NCI-H226 (cell line): Measurements from ENCODE around the gene MEGF8.
"Not testable (repeated sequence)": the region's sequence is repeated elsewhere in the genome, so short reads cannot be mapped to it uniquely, and the experiment has no call there.

ENCODE experiments used
- DNase-seq: peaks from one replicate; pipeline ENCODE4 v3.0.0-alpha.2; 2015

Gene MEGF8

DNA sequence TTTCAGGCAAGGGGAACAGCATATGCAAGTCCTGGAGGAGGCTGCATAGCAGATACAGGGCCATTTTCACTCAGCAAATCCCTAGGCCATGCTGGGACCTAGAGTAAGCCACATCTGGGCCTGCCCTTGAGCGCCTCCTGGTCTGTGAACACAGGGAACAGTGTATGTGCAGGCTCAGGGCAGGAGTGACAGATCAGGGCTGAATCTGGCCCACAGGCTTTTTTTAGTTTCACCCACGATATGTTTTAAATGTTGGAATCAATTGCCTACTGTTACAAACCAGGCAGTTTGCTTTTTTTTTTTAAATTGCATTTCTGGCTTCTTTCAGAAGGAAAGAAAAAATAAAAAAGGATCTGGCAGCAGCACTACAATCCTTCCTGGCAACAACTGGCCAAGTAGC, 13.8 kb upstream of the MEGF8 start:
- no peak for DNase-seq

DNA sequence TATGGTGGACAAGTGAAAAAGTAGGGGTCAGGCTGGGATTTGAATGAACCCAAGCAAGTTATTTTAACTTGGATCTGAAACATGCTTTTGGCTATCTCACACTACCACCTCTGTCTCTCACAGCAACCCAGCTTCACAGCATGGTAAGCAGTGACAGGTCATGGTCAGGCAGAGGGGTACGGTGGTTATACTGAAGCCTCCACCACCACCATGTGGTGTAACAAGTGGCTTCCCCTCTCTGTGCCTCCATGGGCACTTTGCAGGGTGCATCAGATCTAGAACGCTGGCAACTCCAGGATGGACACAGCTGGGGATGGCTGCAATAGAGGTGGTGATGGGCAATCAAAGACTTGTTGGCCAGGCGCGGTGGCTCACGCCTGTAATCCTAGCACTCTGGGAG, 13.1 kb upstream of the MEGF8 start:
- DNase-seq, result no peak

DNA sequence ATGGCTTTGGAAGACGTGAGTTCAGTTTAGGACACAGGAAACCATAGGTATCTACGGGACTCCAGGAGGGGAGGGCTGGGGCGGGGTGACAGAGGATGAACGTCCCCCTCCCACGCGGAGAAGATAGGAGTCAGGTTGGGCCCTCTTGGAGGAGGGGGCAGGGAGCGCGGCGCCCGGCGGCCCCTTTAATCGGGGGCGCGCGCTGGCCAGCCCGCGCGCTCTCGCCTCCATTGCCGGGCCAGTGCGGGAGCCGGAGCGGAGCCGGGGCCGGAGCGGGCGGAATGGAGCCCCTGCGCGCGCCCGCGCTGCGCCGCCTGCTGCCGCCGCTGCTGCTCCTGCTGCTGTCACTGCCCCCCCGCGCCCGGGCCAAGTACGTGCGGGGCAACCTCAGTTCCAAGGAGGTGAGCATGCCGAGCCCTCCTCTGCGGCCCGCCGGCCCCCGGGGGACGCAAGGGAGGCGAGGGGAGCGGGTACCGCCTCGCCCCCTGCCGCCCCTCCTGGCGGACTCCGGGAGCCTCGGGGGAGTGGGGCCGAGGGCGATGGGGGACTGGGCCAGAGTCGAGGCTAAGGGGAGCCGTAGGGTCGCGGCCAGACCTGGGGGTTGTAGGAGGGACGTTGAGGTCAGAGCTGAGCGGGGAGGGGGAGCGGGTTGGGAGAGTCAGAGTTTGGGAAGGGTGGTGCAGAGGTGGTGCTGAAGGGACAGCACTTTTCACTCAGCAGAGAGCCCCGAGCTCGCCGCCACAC, 12.2 kb upstream of the MEGF8 start, which contains the start of gene TMEM145:
Gene TMEM145, plus strand, starts transcription at position 214 of the 744 bp plus-strand sequence. Its CDS starts 68 bp downstream, at position 282.
- peak; percentile 33 for DNase-seq

DNA sequence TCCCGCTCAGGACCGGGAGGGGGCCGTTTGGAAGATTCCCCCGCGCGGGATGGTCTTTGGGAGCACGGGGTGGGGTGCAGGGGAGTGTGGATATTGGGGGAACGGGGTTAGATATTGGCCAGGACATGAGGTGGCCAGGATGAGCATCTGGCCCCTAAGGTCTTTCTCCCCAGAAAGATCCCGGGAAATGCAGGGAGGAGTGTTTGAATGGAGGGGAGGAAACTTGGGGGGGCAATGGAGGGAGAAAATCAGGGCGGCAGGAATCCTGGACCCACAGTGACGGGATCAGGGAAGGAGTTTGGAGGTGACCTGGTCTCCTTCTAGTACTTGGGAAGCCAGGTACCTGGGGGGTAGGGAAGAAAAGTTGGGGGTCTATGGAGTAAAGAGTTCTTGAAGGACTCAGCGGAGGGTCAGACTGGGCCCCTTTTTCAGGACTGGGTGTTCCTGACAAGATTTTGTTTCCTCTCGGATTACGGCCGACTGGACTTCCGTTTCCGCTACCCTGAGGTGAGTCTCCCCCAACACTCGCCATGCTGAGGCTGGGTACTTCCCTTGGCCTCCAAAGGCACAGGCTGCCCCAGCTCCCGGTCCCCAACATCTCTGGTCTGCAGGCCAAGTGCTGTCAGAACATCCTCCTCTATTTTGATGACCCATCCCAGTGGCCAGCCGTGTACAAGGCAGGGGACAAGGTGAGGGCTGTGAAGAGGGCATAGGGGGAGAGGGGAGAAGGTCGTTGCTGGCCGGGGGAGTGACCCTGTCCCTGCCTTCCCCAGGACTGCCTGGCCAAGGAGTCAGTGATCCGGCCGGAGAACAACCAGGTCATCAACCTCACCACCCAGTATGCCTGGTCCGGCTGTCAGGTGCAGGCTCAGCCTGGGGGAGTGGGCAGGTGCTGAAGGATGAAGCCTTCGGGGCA, 11.3 kb upstream of the MEGF8 start:
- no peak for DNase-seq

DNA sequence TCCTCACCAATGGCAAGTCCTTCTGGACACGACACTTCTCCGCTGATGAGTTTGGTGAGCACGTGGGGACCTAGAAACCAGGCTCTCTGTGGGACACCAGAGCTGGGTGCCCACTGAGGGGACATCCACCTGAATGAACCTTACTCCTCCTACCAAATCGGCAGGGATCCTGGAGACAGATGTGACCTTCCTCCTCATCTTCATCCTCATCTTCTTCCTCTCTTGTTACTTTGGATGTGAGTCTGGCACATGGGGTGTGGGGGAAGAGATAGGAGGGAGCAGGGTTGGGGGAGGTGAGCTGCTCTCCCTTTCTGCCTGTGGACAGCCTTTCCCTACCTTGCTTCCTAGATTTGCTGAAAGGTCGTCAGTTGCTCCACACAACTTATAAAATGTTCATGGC, 10.4 kb upstream of the MEGF8 start:
- no peak for DNase-seq

DNA sequence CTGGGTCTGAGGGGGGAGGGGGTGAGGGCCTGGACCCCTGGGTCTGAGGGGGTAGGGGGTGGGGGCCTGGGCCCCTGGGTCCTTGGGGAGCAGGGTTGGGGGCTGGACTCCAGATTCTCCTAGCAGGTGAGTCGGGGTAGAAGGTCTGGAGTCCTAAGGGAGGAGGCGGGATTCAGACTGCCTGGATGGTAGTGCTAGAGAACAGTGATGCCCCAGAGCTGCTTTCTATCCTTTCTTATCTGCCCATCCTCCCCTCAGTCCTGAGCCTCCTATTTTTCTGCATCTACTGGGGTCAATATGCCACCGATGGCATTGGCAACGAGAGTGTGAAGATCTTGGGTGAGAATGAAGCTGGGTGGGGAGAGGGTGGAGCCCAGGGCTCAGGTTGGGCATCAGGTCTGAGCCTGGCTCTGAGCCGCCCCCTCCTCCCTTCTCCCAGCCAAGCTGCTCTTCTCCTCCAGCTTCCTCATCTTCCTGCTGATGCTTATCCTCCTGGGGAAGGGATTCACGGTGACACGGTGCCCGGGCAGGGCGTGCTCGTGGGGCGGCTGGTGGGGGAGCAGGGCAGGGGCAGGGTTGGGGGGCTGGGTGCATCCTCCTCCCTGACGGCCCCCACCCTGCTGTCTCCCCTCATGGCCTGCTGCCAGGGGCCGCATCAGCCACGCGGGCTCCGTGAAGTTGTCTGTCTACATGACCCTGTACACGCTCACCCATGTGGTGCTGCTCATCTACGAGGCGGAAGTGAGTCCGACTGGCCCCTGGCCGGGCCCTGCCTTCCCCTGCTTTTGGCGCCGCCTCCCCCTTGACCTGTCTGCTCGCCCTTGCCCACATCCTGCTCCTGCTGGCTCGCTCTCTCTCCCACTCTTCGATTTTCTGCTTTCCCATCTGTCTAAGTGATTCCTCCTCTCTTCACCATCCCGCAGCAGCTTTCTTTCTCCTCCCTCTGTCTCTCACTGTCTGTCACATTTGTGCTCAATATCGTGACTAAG, 8.9 kb upstream of the MEGF8 start:
- DNase-seq, result no peak

- no peak for DNase-seq
Observed at GRCh38 chr19:42317535-42317934, 7.9 kb upstream of the MEGF8 start.

DNA sequence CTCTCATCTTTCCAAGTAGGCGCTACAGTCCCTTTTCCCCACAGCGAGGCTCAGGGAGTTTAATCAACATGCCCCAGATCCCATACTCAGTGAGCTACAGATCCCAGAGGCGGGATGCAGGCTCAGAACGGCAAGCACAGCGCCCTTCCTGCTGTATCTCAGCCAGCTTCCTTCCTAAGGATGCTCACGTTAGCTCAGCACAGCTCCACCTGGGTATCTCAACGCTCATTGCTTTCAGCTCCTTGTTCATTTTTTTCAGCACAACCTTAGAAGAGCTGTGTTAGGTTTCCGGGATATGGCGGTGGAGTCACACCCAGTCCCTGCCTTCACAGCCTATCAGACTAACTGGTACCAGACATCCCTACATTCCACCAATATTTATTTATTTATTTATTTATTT, 3.1 kb upstream of the MEGF8 start:
- DNase-seq, result no peak

DNA sequence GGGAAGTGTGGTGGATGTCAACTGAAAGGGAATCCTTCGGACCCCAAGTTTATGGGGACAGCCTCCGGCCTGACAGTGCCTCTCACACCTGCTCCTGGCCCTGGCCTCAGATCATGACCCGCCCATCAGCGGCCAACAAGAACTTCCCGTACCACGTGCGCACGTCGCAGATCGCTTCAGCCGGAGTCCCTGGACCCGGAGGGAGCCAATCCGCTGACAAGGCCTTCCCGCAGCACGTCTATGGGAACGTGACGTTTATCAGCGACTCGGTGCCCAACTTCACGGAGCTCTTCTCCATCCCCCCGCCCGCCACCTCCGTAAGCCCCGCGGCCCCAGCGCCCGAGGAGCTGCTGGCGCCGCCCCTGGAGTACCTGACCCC, 2.0 kb upstream of the MEGF8 start:
- no peak for DNase-seq

- DNase-seq, result no peak
Observed at GRCh38 chr19:42323852-42324654, 1.4 kb upstream of the MEGF8 start.

- DNase-seq, result no peak
Observed at GRCh38 chr19:42324655-42325307, 654 bp upstream of the MEGF8 start.

- DNase-seq, result no peak
Observed at GRCh38 chr19:42325896-42326771, 699 bp downstream of the MEGF8 start.

DNA sequence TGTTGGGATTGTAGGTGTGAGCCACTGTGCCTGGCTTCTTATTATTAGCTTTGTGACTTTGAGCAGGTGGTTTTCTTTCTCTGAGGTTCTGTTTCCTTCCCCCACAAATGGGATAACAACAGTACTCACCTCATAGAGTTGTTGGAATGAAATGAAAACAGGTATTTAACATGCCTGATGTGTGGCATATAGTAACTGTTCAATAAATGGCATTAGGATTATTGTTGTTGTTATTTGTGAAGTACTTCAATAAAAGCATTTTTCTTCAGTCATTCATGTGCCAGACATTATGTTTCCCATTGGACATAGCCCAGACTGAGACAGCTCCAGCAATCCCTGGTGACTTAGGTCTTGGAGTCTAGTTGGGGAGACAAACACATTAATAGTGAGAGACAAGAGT, 1.5 kb downstream of the MEGF8 start:
- DNase-seq, result no peak

DNA sequence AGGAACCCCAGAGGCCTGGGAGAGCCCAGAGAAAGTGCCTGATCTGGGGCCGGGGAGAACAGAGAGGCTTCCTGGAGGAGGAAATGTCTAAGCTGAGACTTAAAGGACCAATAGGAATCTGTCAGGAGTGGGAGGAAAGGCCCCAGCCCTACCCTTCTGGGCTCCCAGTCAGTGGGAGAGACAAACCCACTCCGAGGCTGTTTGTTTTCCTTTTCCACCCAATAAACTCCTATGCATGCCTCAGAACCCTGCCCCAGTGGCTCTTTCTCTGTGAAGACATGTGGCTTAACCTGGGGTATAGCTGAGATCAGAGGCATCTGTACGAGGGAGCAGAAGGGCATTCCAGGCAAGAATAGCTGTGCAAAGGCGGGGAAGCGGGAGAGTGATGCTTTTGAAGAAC, 1.9 kb downstream of the MEGF8 start:
- no peak for DNase-seq

DNA sequence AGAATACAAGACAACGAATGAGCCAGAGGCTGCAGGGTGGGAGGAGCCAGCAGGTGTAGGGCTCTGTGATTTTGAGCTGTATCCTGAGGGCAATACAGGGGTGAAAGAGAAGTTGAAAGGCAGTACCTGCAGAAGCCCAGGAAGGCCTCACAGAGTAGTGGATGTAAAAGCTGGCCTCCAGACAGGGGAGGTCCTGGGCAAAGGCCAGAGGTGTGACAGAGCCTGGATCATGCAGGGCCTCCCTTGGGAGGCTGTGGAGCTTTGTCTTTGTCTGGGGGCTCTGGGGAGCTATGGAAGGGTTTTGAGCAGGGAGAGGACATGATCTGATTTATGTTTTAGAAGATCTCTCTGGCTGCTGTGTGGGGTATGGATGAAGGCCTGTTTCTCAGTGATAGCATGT, 2.7 kb downstream of the MEGF8 start:
- DNase-seq, result no peak

- no peak for DNase-seq
Observed at GRCh38 chr19:42328854-42329253, 3.4 kb downstream of the MEGF8 start.

DNA sequence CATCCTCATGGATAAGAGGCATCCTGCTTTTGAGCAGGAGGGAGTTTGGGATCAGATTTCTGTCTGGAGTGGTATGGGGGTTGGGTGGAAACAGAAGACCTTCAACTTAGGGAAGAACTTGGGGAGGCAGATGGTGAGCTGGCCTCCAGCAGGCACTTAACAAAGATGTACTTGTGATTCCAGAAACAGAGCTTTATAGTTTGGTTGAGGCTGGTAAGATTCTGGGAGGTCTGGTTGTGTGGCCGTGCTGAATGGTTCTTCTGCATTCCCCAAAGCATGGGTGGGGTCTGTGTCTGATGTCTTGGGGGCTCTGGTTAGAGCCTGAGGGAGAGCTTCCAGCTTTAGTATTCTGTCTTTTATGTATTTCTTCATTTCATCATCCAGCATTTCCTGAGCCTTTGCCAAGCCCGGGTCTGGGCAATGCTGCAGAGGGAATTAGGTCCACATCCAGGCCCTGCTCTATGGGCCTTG, 4.8 kb downstream of the MEGF8 start:
- DNase-seq, result no peak

DNA sequence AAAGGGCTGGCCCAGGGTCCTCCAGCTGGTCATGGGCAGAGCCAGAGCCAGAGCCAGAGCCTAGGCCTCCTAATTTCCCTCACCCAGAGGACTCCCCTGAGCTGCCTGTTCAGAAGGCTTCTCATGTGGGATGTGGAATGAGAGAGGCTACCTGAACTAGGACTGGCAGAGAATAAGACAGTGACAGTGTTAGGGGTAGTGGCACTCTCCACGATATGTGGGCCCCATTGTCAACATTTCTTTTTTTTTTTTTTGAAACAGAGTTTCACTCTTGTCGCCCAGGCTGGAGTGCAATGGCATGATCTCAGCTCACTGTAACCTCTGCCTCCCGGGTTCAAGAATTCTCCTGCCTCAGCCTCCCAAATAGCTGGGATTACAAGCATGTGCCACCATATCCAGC, 5.9 kb downstream of the MEGF8 start:
- not testable (repeated sequence) for DNase-seq

GRCh38 chr19:42332059-42332458, 6.6 kb downstream of the MEGF8 start:
- no peak for DNase-seq

- DNase-seq, result no peak
Observed at GRCh38 chr19:42333018-42333417, 7.6 kb downstream of the MEGF8 start.
